Keratinocyte (primary cell): ENCODE measurements around the gene RBMS3.

Source experiments
- EZH2 ChIP-seq: IDR thresholded peaks from one replicate; pipeline ENCODE4 v1.6.1; 2012; ENCODE audit warnings: inconsistent platforms, mild to moderate bottlenecking, low read length, moderate library complexity
- TF ChIP-seq, protein P1 (sequence below), 3 experiments: IDR thresholded peaks in 1 of 3; conservative IDR thresholded peaks in 1 of 3; optimal IDR thresholded peaks in 1 of 3; 2 replicates in 2 of 3; 3 replicates in 1 of 3; pipeline versions ENCODE3 to v1.5.1; 2011; ENCODE audit warnings: low read length in 3 of 3, mild to moderate bottlenecking in 3 of 3, moderate library complexity in 2 of 3, control low read depth in 1 of 3, inconsistent platforms in 1 of 3; ENCODE audit not compliant: insufficient read depth in 2 of 3; ENCODE audit errors: extremely low read depth in 1 of 3

DNA sequence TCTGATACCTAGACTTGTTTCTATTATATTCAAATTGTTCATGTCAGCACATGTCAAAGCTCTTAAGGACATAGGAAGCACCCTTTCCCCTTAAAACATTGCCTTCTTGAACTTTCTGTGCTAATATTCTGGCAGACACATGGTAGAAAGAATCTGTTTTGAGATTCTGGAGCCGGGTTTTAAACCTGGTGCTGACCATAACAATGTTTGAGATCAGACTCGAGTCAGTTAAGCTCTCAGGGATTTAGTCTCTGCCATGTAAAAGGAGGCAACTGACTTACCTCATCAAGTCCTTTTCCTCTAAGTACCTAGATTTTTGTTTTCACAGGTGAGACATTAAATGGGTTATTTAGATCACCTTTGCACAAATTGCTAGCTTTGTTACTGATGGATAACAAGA, 38.9 kb downstream of the RBMS3 start:
- TF ChIP-seq, protein P1, sequence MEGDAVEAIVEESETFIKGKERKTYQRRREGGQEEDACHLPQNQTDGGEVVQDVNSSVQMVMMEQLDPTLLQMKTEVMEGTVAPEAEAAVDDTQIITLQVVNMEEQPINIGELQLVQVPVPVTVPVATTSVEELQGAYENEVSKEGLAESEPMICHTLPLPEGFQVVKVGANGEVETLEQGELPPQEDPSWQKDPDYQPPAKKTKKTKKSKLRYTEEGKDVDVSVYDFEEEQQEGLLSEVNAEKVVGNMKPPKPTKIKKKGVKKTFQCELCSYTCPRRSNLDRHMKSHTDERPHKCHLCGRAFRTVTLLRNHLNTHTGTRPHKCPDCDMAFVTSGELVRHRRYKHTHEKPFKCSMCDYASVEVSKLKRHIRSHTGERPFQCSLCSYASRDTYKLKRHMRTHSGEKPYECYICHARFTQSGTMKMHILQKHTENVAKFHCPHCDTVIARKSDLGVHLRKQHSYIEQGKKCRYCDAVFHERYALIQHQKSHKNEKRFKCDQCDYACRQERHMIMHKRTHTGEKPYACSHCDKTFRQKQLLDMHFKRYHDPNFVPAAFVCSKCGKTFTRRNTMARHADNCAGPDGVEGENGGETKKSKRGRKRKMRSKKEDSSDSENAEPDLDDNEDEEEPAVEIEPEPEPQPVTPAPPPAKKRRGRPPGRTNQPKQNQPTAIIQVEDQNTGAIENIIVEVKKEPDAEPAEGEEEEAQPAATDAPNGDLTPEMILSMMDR (optimal IDR thresholded peaks at IDR 0.05 in 1 of 3, IDR thresholded peaks at IDR 0.05 in 1 of 3, conservative IDR thresholded peaks at IDR 0.05 in 1 of 3; ENCODE audit: extremely low read depth in 1 of 3, insufficient read depth in 2 of 3, low read length in 3 of 3), result no peak
- TF ChIP-seq EZH2, result no peak
